Endothelial cell of umbilical vein (primary cell): ENCODE results near the gene ADARB1. TPM values are rescaled to one million over a fixed set of nuclear protein-coding genes. Genes with fewer than 3 reads are reported as not detected.

Experiments used
- BruUV-seq: library from RNA; stranded (reverse); fragments of 400-500 nt; replicated peaks from 2 replicates; lab custom pipeline; 2021; lab: Mats Ljungman, UMichigan
- CTCF ChIA-PET: fragments of 300-600, 350-600 bp; sonication (Branson Sonifier 250); formaldehyde crosslinking; loops from one replicate; lab custom pipeline; 2021; ENCODE audit warnings: antibody characterized with exemption, inconsistent platforms; lab: Charles Lee
- POLR2A ChIA-PET: fragments of 300-600, 350-600 bp; sonication (Branson Sonifier 250); formaldehyde crosslinking; loops from one replicate; lab custom pipeline; 2021; ENCODE audit warnings: antibody characterized with exemption, inconsistent platforms; lab: Charles Lee
- DNase-seq: peaks from one replicate; pipeline ENCODE4 v3.0.0-alpha.2; 2011; ENCODE audit warnings: low read depth, low spot score
- FAIRE-seq: peaks from 2 replicates; lab custom pipeline; 2011; peaks lifted over from hg19 to GRCh38; lab: Jason Lieb, UNC
- H2AFZ ChIP-seq: 2 replicates; pipeline ENCODE4 v1.6.0; 2012; ENCODE audit warnings: low read depth, low read length, control low read depth, inconsistent platforms
- H3K27ac ChIP-seq: 2 replicates; pipeline ENCODE4 v1.5.1; 2011; ENCODE audit warnings: low read depth, mild to moderate bottlenecking, control low read depth, low read length, moderate library complexity; ENCODE audit not compliant: insufficient read depth
- H3K27me3 ChIP-seq, 2 experiments: 2 replicates each; pipeline versions ENCODE4 v1.6.0 to v1.6.1; 2011; ENCODE audit warnings: low read length in 2 of 2, mixed read lengths in 1 of 2; ENCODE audit not compliant: control insufficient read depth in 2 of 2, insufficient read depth in 2 of 2
- H3K36me3 ChIP-seq, 2 experiments: 2 replicates in 1 of 2; 3 replicates in 1 of 2; pipeline ENCODE4 v1.5.1; 2011; ENCODE audit warnings: low read length in 2 of 2, mild to moderate bottlenecking in 1 of 2, moderate library complexity in 1 of 2; ENCODE audit not compliant: control insufficient read depth in 2 of 2, insufficient read depth in 2 of 2; ENCODE audit errors: extremely low read depth in 1 of 2
- H3K4me1 ChIP-seq: 3 replicates; pipeline ENCODE4 v1.5.1; 2011; ENCODE audit warnings: mild to moderate bottlenecking, low read length; ENCODE audit not compliant: control insufficient read depth, insufficient read depth; ENCODE audit errors: extremely low read depth
- H3K4me2 ChIP-seq: 2 replicates; pipeline ENCODE4 v1.6.1; 2011; ENCODE audit warnings: low read length, control low read depth, mixed read lengths; ENCODE audit not compliant: insufficient read depth
- H3K4me3 ChIP-seq, 3 experiments: fragments of 200-600 bp in 1 of 3; sonication (generic), shearing (Covaris generic) in 1 of 3; replicated peaks in 1 of 3; 2 replicates each; pipeline ENCODE4 v1.5.1; 2011 to 2016; ENCODE audit warnings: control low read depth in 3 of 3, low read length in 3 of 3, mild to moderate bottlenecking in 2 of 3, inconsistent platforms in 1 of 3, low read depth in 1 of 3, moderate library complexity in 1 of 3; ENCODE audit not compliant: insufficient read depth in 1 of 3
- H3K79me2 ChIP-seq: 2 replicates; pipeline ENCODE4 v1.6.0; 2012; ENCODE audit warnings: low read length, inconsistent platforms; ENCODE audit not compliant: control insufficient read depth, insufficient read depth
- H3K9ac ChIP-seq: replicated peaks from 2 replicates; pipeline ENCODE3; 2011; ENCODE audit warnings: low read length, control low read depth; ENCODE audit not compliant: insufficient read depth; ENCODE audit errors: extremely low read depth
- H3K9me1 ChIP-seq: replicated peaks from 3 replicates; pipeline ENCODE4 v1.6.0; 2011; ENCODE audit warnings: mild to moderate bottlenecking, low read length; ENCODE audit not compliant: control insufficient read depth, insufficient read depth; ENCODE audit errors: extremely low read depth
- H3K9me3 ChIP-seq: replicated peaks from 2 replicates; pipeline ENCODE4 v1.5.1; 2012; ENCODE audit warnings: low read length, inconsistent platforms; ENCODE audit not compliant: control insufficient read depth, insufficient read depth
- H4K20me1 ChIP-seq: replicated peaks from 2 replicates; pipeline ENCODE3; 2011; ENCODE audit warnings: mild to moderate bottlenecking, low read length; ENCODE audit not compliant: control insufficient read depth, insufficient read depth; ENCODE audit errors: extremely low read depth
- EZH2 ChIP-seq: IDR thresholded peaks from 2 replicates; pipeline ENCODE4 v1.6.1; 2012; ENCODE audit warnings: borderline replicate concordance, low read depth, mild to moderate bottlenecking, moderate library complexity, low read length, inconsistent platforms; ENCODE audit not compliant: severe bottlenecking
- FOS ChIP-seq: IDR thresholded peaks from 2 replicates; pipeline ENCODE4 v1.6.1; 2011; ENCODE audit warnings: mild to moderate bottlenecking, low read length, moderate library complexity, borderline replicate concordance; ENCODE audit not compliant: insufficient read depth
- GATA2 ChIP-seq: IDR thresholded peaks from 2 replicates; pipeline ENCODE4 v1.7.0; 2011; ENCODE audit warnings: low read depth, mild to moderate bottlenecking, moderate library complexity, mixed read lengths, low read length; ENCODE audit not compliant: insufficient read length, insufficient read depth
- JUN ChIP-seq: IDR thresholded peaks from 2 replicates; pipeline ENCODE4 v1.6.1; 2011; ENCODE audit warnings: borderline replicate concordance, low read depth; ENCODE audit not compliant: insufficient read length, insufficient read depth
- MYC ChIP-seq: IDR thresholded peaks from one replicate; pipeline ENCODE4 v1.6.1; 2011; ENCODE audit warnings: mild to moderate bottlenecking, low read depth, low read length
- POLR2A ChIP-seq: IDR thresholded peaks from 2 replicates; pipeline ENCODE4 v1.6.1; 2012; ENCODE audit warnings: low read depth, mild to moderate bottlenecking, control low read depth, low read length
- POLR2AphosphoS5 ChIP-seq: IDR thresholded peaks from 2 replicates; pipeline ENCODE4 v1.6.1; 2012; ENCODE audit warnings: low read depth, mild to moderate bottlenecking, control low read depth, low read length, moderate library complexity; ENCODE audit not compliant: insufficient read depth
- dilution Hi-C: fragments of 300-500 bp; cut with MboI; formaldehyde crosslinking; loops from one replicate; pipeline ENCODE4 v1.15.0; 2019; ENCODE audit warnings: low sequenced_read_pairs; ENCODE audit not compliant: extremely low pct_ligation_motif_present
- intact Hi-C: fragments of 100-400 bp; cut with micrococcal nuclease; formaldehyde crosslinking; loops from one replicate; pipeline ENCODE4 v1.10.0; 2022
- polyA plus RNA-seq, 4 experiments: library from polyadenylated mRNA; depleted of rRNA in 3 of 4; stranded (reverse) in 3 of 4; unstranded in 1 of 4; fragments of >200 nt; gene quantifications; 2 replicates each; pipeline versions ENCODE4 v1.2.1 to v1.2.3, GENCODE V29; 2011 to 2012; ENCODE audit warnings: missing spikeins in 1 of 4
- total RNA-seq: library from RNA; stranded (reverse); gene quantifications from 2 replicates; pipeline ENCODE4 v1.2.3, GENCODE V29; 2021
- TF ChIP-seq, protein P1 (sequence below): IDR thresholded peaks from 2 replicates; pipeline ENCODE4 v1.6.1; 2011; ENCODE audit not compliant: insufficient read depth, insufficient read length
- TF ChIP-seq, protein P2 (sequence below), 2 donors: IDR thresholded peaks; 1 replicate in 1 of 2; 2 replicates in 1 of 2; pipeline ENCODE4 v1.5.1; 2011; ENCODE audit warnings: low read length in 2 of 2, mild to moderate bottlenecking in 2 of 2, moderate library complexity in 2 of 2, control low read depth in 1 of 2, inconsistent platforms in 1 of 2, low read depth in 1 of 2; ENCODE audit not compliant: insufficient read depth in 1 of 2; ENCODE audit errors: extremely low read depth in 1 of 2

ADARB1 gene
- total and polyA plus RNA-seq, 2 donors (not counting 3 experiments of a cell fraction or from before 2014, with no cell fraction given) = 32.5 to 54.3 TPM

DNA sequence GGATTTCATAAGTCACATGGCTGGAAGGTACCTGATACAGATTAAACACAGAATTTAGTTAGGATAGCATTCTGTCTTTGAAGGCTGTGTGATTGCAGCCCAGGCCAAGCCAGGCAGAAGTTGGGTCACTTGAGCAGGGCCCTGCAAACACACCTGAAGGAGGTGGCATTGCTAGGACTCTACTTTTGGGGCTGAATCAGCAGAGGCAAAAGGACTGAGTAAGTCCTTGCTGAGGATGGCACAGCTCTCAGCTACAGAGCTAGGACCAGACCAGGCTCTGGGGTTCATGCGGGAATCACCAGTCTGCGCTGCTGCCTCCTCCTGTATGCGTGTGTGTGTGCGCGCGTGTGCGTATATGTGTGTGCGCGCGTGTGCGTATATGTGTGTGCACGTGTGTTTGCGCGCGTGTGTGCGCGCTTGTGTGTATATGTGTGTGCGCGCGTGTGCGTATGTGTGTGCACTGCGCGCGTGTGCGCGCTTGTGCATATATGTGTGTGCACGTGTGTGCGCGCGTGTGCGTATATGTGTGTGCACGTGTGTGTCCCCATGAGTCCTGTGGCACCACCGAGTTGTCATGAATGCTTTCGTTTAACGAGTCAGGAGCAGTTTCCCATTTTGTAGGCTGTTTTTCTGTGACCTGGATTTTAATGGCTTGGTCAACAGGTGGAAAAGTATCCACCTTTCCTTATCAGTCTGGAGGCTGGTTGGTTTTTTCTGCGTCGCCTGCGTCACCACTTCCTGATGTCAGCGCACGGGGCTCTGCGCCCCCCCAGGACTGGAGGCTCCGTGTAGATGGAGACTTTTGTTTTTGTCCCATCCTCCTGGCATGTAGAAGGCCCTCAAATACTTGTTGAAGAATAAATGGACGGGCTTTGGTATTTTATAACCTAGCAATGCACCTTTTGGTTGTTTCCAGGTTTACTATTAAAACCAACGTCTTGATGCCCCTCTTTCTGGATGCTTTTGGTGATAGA is 34.7 kb downstream of the ADARB1 start:
- Histone ChIP-seq H3K9me3 (no peaks in the 10 kb centered on the region), H2AFZ (peak overlapping the region; percentile 21), H3K9ac (peak overlapping the region; percentile 62), H3K27ac (peak overlapping the region; percentile 85), H3K27me3 (no peaks in the 10 kb centered on the region), H3K4me3 (peak overlapping the region in 1 of 3 experiments; percentile 43), H3K9me1 (no peaks in the 10 kb centered on the region), H3K36me3 (no peaks in the 10 kb centered on the region), H3K4me2 (peak overlapping the region; percentile 96), H3K4me1 (peaks cover 36% of the 10 kb centered on the region), H4K20me1 (no peaks in the 10 kb centered on the region), H3K79me2 (peaks cover 34% of the 10 kb centered on the region)
- dilution Hi-C loops (no loop called here), intact Hi-C loops (no loop called here)
- BruUV-seq = no TSS peak
- POLR2A ChIA-PET = no interaction called here
- DNase-seq (peak; percentile 23), FAIRE-seq (peak; percentile 24)
- CTCF ChIA-PET = interaction anchor here (0.7 to 14.1 kb wide), 7 partner anchors 13 to 30 kb away, joined by 3 to 269 read pairs (median 4); no protein-coding TSS in a partner anchor
- TF ChIP-seq, protein P1, sequence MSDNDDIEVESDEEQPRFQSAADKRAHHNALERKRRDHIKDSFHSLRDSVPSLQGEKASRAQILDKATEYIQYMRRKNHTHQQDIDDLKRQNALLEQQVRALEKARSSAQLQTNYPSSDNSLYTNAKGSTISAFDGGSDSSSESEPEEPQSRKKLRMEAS = no peak

DNA sequence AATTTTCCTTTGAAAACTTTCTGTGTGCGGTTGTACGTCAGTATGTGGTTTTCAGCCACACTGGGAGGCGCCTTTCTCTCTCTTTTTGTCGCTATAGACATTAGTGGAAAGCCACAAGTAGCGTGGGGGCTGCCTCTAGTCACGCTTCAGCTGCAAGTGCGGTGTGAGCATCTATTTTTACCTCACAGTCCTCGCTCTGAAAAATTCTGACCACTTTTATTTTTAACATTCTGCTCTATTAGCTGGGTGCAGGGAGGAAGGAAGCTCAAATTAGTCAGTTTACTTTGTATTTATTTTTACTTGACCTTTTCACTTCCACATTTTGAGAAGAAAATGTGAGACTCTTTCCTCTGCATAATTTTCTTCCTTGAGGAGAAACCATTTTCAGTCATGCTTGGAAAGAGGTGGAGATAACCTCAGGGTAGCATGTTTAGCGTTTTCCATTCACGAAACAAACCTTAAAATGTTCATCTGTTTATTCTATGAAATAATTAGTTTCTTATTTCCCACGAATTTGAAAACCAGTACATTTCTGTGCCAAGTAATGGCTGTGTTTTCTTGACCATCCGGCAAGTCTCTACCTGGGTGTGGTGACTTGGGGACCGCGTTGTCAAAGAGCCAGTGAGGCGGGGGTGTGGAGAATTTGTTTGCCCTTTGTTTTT is 35.6 kb downstream of the ADARB1 start:
- peaks cover 29% of the 10 kb centered on the region for H3K79me2 ChIP-seq
- peak overlapping the region; percentile 21 for H2AFZ ChIP-seq
- intact Hi-C loops (loop anchor here (1.0 kb wide), 1 partner anchor 8 kb away; no protein-coding TSS in a partner anchor), dilution Hi-C loops (no loop called here)
- H3K4me3 ChIP-seq = peak overlapping the region in 2 of 3 experiments; percentile 4 to 43
- FAIRE-seq = peak; percentile 95
- H3K27me3 ChIP-seq = no peaks in the 10 kb centered on the region
- no TSS peak for BruUV-seq
- peak overlapping the region; percentile 62 for H3K9ac ChIP-seq
- H3K9me1 ChIP-seq = no peaks in the 10 kb centered on the region
- no peaks in the 10 kb centered on the region for H4K20me1 ChIP-seq
- ChIA-PET POLR2A (no interaction called here), CTCF (interaction anchor here (0.7 to 1.6 kb wide), 6 partner anchors 12 to 30 kb away, joined by 3 to 15 read pairs (median 4); no protein-coding TSS in a partner anchor)
- peak overlapping the region; percentile 85 for H3K27ac ChIP-seq
- H3K4me2 ChIP-seq = peak overlapping the region; percentile 96
- peaks cover 31% of the 10 kb centered on the region for H3K4me1 ChIP-seq
- TF ChIP-seq, protein P2, sequence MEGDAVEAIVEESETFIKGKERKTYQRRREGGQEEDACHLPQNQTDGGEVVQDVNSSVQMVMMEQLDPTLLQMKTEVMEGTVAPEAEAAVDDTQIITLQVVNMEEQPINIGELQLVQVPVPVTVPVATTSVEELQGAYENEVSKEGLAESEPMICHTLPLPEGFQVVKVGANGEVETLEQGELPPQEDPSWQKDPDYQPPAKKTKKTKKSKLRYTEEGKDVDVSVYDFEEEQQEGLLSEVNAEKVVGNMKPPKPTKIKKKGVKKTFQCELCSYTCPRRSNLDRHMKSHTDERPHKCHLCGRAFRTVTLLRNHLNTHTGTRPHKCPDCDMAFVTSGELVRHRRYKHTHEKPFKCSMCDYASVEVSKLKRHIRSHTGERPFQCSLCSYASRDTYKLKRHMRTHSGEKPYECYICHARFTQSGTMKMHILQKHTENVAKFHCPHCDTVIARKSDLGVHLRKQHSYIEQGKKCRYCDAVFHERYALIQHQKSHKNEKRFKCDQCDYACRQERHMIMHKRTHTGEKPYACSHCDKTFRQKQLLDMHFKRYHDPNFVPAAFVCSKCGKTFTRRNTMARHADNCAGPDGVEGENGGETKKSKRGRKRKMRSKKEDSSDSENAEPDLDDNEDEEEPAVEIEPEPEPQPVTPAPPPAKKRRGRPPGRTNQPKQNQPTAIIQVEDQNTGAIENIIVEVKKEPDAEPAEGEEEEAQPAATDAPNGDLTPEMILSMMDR (IDR thresholded peaks at IDR 0.05; ENCODE audit: extremely low read depth in 1 of 2, insufficient read depth in 1 of 2, low read depth in 1 of 2, low read length in 2 of 2) = no peak
- TF ChIP-seq EZH2 (no peak), FOS (peak; percentile 30), POLR2AphosphoS5 (no peak), POLR2A (no peak), GATA2 (no peak), JUN (peak; percentile 47), MYC (no peak)
- TF ChIP-seq, protein P1 = no peak
- no peaks in the 10 kb centered on the region for H3K9me3 ChIP-seq
- H3K36me3 ChIP-seq = no peaks in the 10 kb centered on the region
- DNase-seq = peak; percentile 56
